Activated T-cell treated with anti-CD3 and anti-CD28 coated beads for 24 hours (primary cell): Measurements from ENCODE around the gene PVALB.

ENCODE experiments used
- DNase-seq: peaks from one replicate; pipeline ENCODE4 v3.0.0-alpha.2; 2020; ENCODE audit warnings: low read depth

Gene PVALB

GRCh38 chr22:36811094-36811800 is 5.6 kb downstream of the PVALB start:
- DNase-seq: no peak

GRCh38 chr22:36809351-36809750 is 7.5 kb downstream of the PVALB start:
- no peak for DNase-seq

GRCh38 chr22:36808721-36809344 is 8.0 kb downstream of the PVALB start:
- DNase-seq: no peak

GRCh38 chr22:36807627-36808026 is 9.2 kb downstream of the PVALB start:
- DNase-seq: no peak

- no peak for DNase-seq
These were observed 10.0 kb downstream of the PVALB start for GRCh38 chr22:36806835-36807234.

DNA sequence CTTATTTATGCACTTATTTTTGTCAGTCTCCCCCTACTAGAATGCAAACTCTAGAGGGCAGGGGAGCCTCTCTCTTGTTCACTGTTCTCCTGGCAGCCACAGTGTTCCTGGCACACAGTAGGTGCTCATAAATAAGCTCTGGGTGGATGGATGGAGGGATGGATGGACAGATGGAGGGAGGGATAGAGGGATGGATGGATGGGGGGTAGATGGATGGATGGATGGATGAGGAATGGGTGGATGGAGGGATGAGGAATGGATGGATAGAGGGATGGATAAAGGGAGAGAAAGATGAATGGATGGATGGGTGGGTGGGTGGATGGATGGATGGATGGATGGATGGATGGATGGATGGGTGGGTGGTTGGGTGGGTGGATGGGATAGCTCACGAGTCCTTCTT is 13.5 kb downstream of the PVALB start:
- DNase-seq: no peak

DNA sequence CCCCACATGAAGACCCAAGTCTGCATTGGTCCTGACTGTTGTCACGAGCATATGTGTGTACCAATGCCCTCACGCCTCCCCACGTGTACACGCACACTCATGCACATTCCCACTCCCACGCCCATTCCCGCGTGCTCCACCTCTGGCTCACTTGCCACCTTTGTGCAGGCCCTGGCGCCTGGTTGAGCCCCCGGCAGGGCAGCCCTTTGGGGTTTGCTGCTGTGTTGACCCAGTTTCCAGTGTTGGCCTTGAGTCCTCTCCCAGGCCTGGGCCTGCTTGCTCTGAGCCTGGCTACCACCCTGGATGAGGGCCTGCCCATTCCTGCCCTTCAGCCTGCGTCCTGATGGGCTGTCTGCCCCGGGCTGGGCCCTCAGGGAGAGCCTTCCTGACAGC is 18.2 kb downstream of the PVALB start:
- no peak for DNase-seq

- no peak for DNase-seq
These were observed 18.7 kb downstream of the PVALB start for GRCh38 chr22:36797911-36798673.

DNA sequence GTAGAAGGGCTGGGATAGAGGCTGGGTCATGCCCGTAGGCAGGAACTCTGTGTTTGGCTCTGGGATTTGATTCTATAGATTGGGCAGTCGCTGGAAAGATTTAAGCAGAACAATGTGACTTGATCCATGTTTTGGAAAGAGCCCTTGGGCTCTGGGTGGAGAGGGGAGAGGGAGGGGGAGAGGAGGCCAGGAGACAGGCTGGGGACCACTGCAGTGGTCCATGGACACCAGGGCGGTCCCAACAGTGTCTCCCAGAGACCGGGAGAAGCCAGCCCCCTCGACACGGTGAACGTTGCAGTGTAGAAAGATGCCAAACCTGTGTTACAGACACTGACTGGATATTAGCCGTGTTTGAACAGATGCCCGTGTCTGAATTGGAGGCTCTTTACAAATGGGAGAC is 19.5 kb downstream of the PVALB start:
- no peak for DNase-seq

- DNase-seq: no peak
These were observed 20.2 kb downstream of the PVALB start for GRCh38 chr22:36796552-36797175.

- no peak for DNase-seq
These were observed 21.2 kb downstream of the PVALB start for GRCh38 chr22:36795633-36796032.

DNA sequence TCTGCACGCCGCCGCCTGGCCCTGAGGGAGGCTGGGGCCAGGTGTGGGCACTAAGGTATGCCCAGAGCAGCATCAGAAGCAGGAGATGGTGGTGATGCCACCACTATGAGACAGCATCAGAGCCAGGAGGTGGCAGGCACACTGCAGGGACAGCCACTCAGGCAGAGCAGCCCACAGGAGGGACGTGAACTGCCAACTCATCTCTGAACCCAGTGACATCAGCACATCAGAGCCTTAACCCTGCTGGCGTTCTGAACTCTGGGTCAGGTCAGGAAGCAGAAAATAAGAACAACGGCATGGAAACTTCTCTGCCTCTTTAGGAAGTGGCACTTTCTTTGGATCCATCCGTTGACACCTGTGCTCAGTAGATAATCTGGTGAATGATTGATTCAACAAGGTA is 26.2 kb downstream of the PVALB start:
- no peak for DNase-seq

GRCh38 chr22:36787204-36787988 is 29.4 kb downstream of the PVALB start:
- DNase-seq: no peak

DNA sequence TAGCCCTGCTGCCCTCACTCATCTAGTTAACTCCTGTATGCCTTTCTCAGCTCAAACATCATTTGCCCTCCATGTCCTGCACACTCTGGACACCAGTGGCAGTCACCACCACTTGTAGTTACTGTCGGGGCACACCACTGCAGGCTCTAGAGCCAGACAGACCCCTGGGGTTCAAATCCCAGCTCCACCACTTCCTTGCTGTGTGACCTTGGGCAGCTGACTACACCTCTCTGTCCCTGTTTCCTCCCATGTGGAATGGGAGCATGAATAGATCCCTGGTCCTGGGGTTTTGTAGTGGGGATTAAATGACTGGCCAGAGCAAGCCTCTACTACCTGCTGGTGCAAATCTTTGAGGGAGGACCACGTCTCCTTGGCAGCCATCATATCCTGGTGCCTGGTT is 33.1 kb downstream of the PVALB start:
- no peak for DNase-seq

- peak; percentile 85 for DNase-seq
These were observed 34.9 kb downstream of the PVALB start for GRCh38 chr22:36781656-36782627.

DNA sequence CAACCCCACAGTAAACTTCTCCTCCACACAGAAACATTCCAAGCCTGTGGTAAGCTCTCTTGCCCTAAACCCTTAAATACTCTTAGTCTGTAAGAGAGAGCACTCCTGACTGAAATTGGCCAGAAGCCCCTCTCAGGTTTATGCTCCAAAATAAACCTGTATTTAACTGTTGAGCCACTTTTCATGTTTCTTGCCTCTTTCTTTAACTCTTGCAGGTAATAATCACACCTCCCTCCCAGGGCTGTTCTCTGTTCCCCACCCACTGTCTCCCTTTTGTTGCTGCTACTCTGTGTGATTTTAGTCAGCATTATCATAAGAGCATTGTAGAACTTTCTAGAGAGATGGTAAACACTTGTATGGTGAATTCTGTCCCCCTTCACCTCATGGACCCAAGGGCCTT is 38.8 kb downstream of the PVALB start:
- DNase-seq: no peak

DNA sequence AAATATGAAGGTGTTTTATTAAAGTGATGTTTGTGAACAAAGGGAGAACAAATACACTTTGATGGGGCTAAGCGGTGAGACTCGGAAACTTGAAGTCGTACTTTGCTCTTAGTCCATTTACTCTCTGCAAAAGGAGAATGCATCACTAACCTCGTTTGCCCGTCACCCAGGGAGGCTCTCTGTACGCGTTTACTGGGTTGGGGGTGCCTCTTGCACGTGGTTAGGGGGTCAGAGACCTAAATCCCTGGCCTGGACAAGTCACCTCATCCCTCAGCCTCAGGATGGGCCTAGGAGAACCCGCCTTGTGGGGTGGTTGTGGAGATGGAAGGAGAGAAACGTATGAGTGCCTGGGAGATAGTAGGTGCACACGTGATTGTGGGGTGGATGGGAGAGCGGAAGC is 40.1 kb downstream of the PVALB start:
- DNase-seq: no peak

- peak; percentile 95 for DNase-seq
These were observed 40.7 kb downstream of the PVALB start, which contains the start of gene IFT27 for GRCh38 chr22:36775964-36776669. Gene IFT27, minus strand, starts transcription at chr22:36776119. Its CDS starts 412 bp downstream, at chr22:36775707.

GRCh38 chr22:36775586-36775963 is 41.3 kb downstream of the PVALB start:
- no peak for DNase-seq

DNA sequence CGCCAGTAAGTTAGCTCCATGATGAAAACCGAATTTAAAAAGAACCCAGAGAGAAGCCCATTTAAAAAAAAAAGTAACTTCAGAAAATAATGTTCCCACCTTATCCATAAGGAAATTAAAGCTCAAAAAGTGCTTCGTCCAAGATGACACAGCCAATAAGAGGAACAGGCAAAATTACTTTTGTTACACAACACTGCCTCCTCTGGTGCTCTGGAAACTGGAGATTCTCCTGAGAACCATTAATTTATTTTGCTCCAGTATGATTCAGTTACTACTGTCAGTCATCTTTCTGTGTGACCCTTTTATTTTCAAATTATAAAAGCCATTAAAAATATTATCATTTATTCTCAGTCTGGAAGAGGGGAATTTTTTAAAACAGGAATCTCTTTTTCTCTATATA is 42.9 kb downstream of the PVALB start:
- no peak for DNase-seq
